Keratinocyte (primary cell): ENCODE measurements around the gene RPA1. TPM values are rescaled to one million over a fixed set of nuclear protein-coding genes. Genes with fewer than 3 reads are reported as not detected.

Experiments used
- DNase-seq: peaks from one replicate; pipeline ENCODE4 v3.0.0-alpha.2; 2011; ENCODE audit warnings: low read depth, missing footprints, low spot score
- FAIRE-seq: peaks from 2 replicates; lab custom pipeline; 2011; peaks lifted over from hg19 to GRCh38; lab: Jason Lieb, UNC
- H2AFZ ChIP-seq: 2 replicates; pipeline ENCODE4 v1.6.0; 2012; ENCODE audit warnings: low read length, control low read depth, inconsistent platforms; ENCODE audit not compliant: control insufficient read depth
- H3K27ac ChIP-seq: 2 replicates; pipeline ENCODE4 v1.5.1; 2011; ENCODE audit warnings: low read length; ENCODE audit not compliant: control insufficient read depth, insufficient read depth
- H3K27me3 ChIP-seq: 3 replicates; pipeline ENCODE4 v1.6.0; 2011; ENCODE audit warnings: low read length; ENCODE audit not compliant: control insufficient read depth, insufficient read depth; ENCODE audit errors: extremely low read depth
- H3K36me3 ChIP-seq, 2 experiments: 2 replicates in 1 of 2; 3 replicates in 1 of 2; pipeline ENCODE4 v1.5.1; 2011; ENCODE audit warnings: low read length in 2 of 2, mild to moderate bottlenecking in 1 of 2; ENCODE audit not compliant: control insufficient read depth in 2 of 2, insufficient read depth in 2 of 2; ENCODE audit errors: extremely low read depth in 1 of 2
- H3K4me1 ChIP-seq: 3 replicates; pipeline ENCODE4 v1.5.1; 2011; ENCODE audit warnings: low read length; ENCODE audit not compliant: control insufficient read depth, insufficient read depth; ENCODE audit errors: extremely low read depth
- H3K4me2 ChIP-seq: 3 replicates; pipeline ENCODE4 v1.6.0; 2011; ENCODE audit warnings: low read depth, low read length; ENCODE audit not compliant: control insufficient read depth, insufficient read depth; ENCODE audit errors: extremely low read depth
- H3K4me3 ChIP-seq, 3 experiments: fragments of 200-600 bp in 1 of 3; sonication (generic) in 1 of 3; 2 replicates in 2 of 3; 3 replicates in 1 of 3; pipeline ENCODE4 v1.5.1; 2011 to 2016; ENCODE audit warnings: low read length in 3 of 3, mild to moderate bottlenecking in 3 of 3, control low read depth in 2 of 3, inconsistent platforms in 1 of 3, low read depth in 1 of 3, mixed read lengths in 1 of 3, mixed run types in 1 of 3, moderate library complexity in 1 of 3; ENCODE audit not compliant: control insufficient read depth in 2 of 3, insufficient read depth in 2 of 3; ENCODE audit errors: extremely low read depth in 1 of 3
- H3K79me2 ChIP-seq: 2 replicates; pipeline ENCODE4 v1.6.0; 2012; ENCODE audit warnings: low read length; ENCODE audit not compliant: control insufficient read depth, insufficient read depth
- H3K9ac ChIP-seq: 3 replicates; pipeline ENCODE4 v1.6.0; 2011; ENCODE audit warnings: low read length; ENCODE audit not compliant: control insufficient read depth, insufficient read depth; ENCODE audit errors: extremely low read depth
- H3K9me1 ChIP-seq: 3 replicates; pipeline ENCODE4 v1.6.0; 2011; ENCODE audit warnings: low read length; ENCODE audit not compliant: control insufficient read depth, insufficient read depth; ENCODE audit errors: extremely low read depth
- H3K9me3 ChIP-seq: 2 replicates; pipeline ENCODE4 v1.5.1; 2012; ENCODE audit warnings: low read depth, low read length; ENCODE audit not compliant: control insufficient read depth
- H4K20me1 ChIP-seq: 3 replicates; pipeline ENCODE4 v1.6.0; 2011; ENCODE audit warnings: low read length; ENCODE audit not compliant: control insufficient read depth, insufficient read depth; ENCODE audit errors: extremely low read depth
- CTCF ChIP-seq, 3 experiments: IDR thresholded peaks in 1 of 3; conservative IDR thresholded peaks in 1 of 3; optimal IDR thresholded peaks in 1 of 3; 2 replicates in 2 of 3; 3 replicates in 1 of 3; pipeline versions ENCODE3 to v1.5.1; 2011; ENCODE audit warnings: low read length in 3 of 3, mild to moderate bottlenecking in 3 of 3, moderate library complexity in 2 of 3, control low read depth in 1 of 3, inconsistent platforms in 1 of 3; ENCODE audit not compliant: insufficient read depth in 2 of 3; ENCODE audit errors: extremely low read depth in 1 of 3
- EZH2 ChIP-seq: IDR thresholded peaks from one replicate; pipeline ENCODE4 v1.6.1; 2012; ENCODE audit warnings: inconsistent platforms, mild to moderate bottlenecking, low read length, moderate library complexity
- dilution Hi-C: fragments of 300-500 bp; cut with MboI; formaldehyde crosslinking; loops from one replicate; pipeline ENCODE4 v1.7.0; 2020; ENCODE audit warnings: low sequenced_read_pairs; ENCODE audit not compliant: extremely low pct_ligation_motif_present
- polyA plus RNA-seq, 5 experiments: library from polyadenylated mRNA; depleted of rRNA in 3 of 5; stranded (reverse) in 3 of 5; stranded (forward) in 1 of 5; unstranded in 1 of 5; fragments of >200 nt; gene quantifications; 1 replicate in 1 of 5; 2 replicates in 3 of 5; 3 replicates in 1 of 5; pipeline versions ENCODE4 v1.2.1 to v1.2.3, GENCODE V29; 2011 to 2012; ENCODE audit warnings: missing spikeins in 2 of 5, low read depth in 1 of 5, low replicate concordance in 1 of 5

RPA1 gene
- polyA plus RNA-seq, 1 donor (not counting 4 experiments of a cell fraction or from before 2014, with no cell fraction given) = 74.9 TPM

- no peak for DNase-seq
- Histone ChIP-seq H2AFZ (no peak overlapping the region), H3K27me3 (peaks cover 47% of the 10 kb centered on the region), H3K4me1 (peaks cover 6% of the 10 kb centered on the region), H3K4me3 (no peak overlapping the region), H3K36me3 (no peaks in the 10 kb centered on the region), H4K20me1 (no peaks in the 10 kb centered on the region), H3K4me2 (peak overlapping the region; percentile 3), H3K9me3 (no peaks in the 10 kb centered on the region), H3K9me1 (no peaks in the 10 kb centered on the region), H3K27ac (no peak overlapping the region), H3K79me2 (no peaks in the 10 kb centered on the region), H3K9ac (no peak overlapping the region)
- peak; percentile 54 for TF ChIP-seq EZH2
- TF ChIP-seq CTCF (optimal IDR thresholded peaks at IDR 0.05 in 1 of 3, IDR thresholded peaks at IDR 0.05 in 1 of 3, conservative IDR thresholded peaks at IDR 0.05 in 1 of 3; ENCODE audit: extremely low read depth in 1 of 3, insufficient read depth in 2 of 3, low read length in 3 of 3) = no peak
- dilution Hi-C loops = no loop called here
- no peak for FAIRE-seq
Measured at GRCh38 chr17:1905190-1905913, 75.5 kb downstream of the RPA1 start.

GRCh38 chr17:1906662-1907101, 76.9 kb downstream of the RPA1 start:
- H3K4me2 ChIP-seq = no peak overlapping the region
- peaks cover 47% of the 10 kb centered on the region for H3K27me3 ChIP-seq
- no peaks in the 10 kb centered on the region for H4K20me1 ChIP-seq
- TF ChIP-seq EZH2 (peak; percentile 27), CTCF (optimal IDR thresholded peaks at IDR 0.05 in 1 of 3, IDR thresholded peaks at IDR 0.05 in 1 of 3, conservative IDR thresholded peaks at IDR 0.05 in 1 of 3; ENCODE audit: extremely low read depth in 1 of 3, insufficient read depth in 2 of 3, low read length in 3 of 3) (no peak)
- H2AFZ ChIP-seq = no peak overlapping the region
- peaks cover 6% of the 10 kb centered on the region for H3K4me1 ChIP-seq
- dilution Hi-C loops = no loop called here
- FAIRE-seq = no peak
- no peaks in the 10 kb centered on the region for H3K9me1 ChIP-seq
- no peak for DNase-seq
- H3K36me3 ChIP-seq = no peaks in the 10 kb centered on the region
- no peak overlapping the region for H3K27ac ChIP-seq
- no peaks in the 10 kb centered on the region for H3K79me2 ChIP-seq
- no peaks in the 10 kb centered on the region for H3K9me3 ChIP-seq
- H3K4me3 ChIP-seq = no peak overlapping the region
- H3K9ac ChIP-seq = no peak overlapping the region
